ENCODE data around the gene SGIP1. TPM values are rescaled to one million over a fixed set of nuclear protein-coding genes. Genes with fewer than 3 reads are reported as not detected.

Gene SGIP1
- total and polyA plus RNA-seq, 2 of the 8 experiments (the other 6 are each of a cell fraction or from before 2014, with no cell fraction given): 1.4 to 2.1 TPM

- no peak overlapping the region for H3K4me2 ChIP-seq (ENCODE audit: insufficient read depth in 1 of 2, low read depth in 2 of 2, low read length in 2 of 2)
- H2BK15ac ChIP-seq (ENCODE audit: low read length): no peak overlapping the region
- H3K79me2 ChIP-seq (ENCODE audit: control insufficient read depth in 1 of 2, insufficient read depth in 2 of 2, low read length in 2 of 2): no peaks in the 10 kb centered on the region
- no peak overlapping the region for H2BK120ac ChIP-seq (replicated peaks; ENCODE audit: low read depth, low read length)
- no peaks in the 10 kb centered on the region for H3K36me3 ChIP-seq (ENCODE audit: control insufficient read depth in 2 of 4, insufficient read depth in 4 of 4, low read length in 3 of 4)
- H3K27ac ChIP-seq (ENCODE audit: low read depth, low read length): no peak overlapping the region
- no peak for FAIRE-seq
- no peak overlapping the region for H4K5ac ChIP-seq (ENCODE audit: insufficient read length, low read depth, low read length)
- H2AK5ac ChIP-seq (ENCODE audit: low read depth, low read length): no peak overlapping the region
- H3K79me1 ChIP-seq (ENCODE audit: low read depth, low read length): no peaks in the 10 kb centered on the region
- ChIA-PET CTCF (ENCODE audit: partially characterized antibody) (no interaction called here), POLR2A (ENCODE audit: partially characterized antibody) (no interaction called here)
- H3K4ac ChIP-seq (replicated peaks; ENCODE audit: insufficient read length, low read depth, low read length): no peak overlapping the region
- H3K9ac ChIP-seq (replicated peaks in 1 of 4; ENCODE audit: extremely low read depth in 1 of 4, low read depth in 3 of 4, low read length in 3 of 4): no peak overlapping the region
- TF ChIP-seq SUZ12 (IDR thresholded peaks at IDR 0.05; ENCODE audit: low read length) (no peak), KDM5A (IDR thresholded peaks at IDR 0.05; ENCODE audit: low read length) (no peak), TBP (IDR thresholded peaks at IDR 0.05; ENCODE audit: low read depth, low read length) (no peak), SP1 (IDR thresholded peaks at IDR 0.05; ENCODE audit: low read depth, low read length) (no peak), TAF7 (optimal IDR thresholded peaks at IDR 0.05; ENCODE audit: borderline replicate concordance, low read depth, low read length) (no peak), CTCF (IDR thresholded peaks at IDR 0.05; ENCODE audit: control extremely low read depth in 1 of 3, insufficient read depth in 1 of 3, low read depth in 1 of 3, low read length in 3 of 3) (no peak), RXRA (IDR thresholded peaks at IDR 0.05; ENCODE audit: insufficient read depth, low read depth, low read length) (no peak), JUND (IDR thresholded peaks at IDR 0.05; ENCODE audit: low read length) (no peak), EZH2 (IDR thresholded peaks at IDR 0.05; ENCODE audit: low read depth, low read length, severe bottlenecking) (no peak), POU5F1 (IDR thresholded peaks at IDR 0.05; ENCODE audit: low read depth, low read length) (no peak), GABPA (IDR thresholded peaks at IDR 0.05; ENCODE audit: borderline replicate concordance, insufficient read depth, low read length) (no peak), SIN3A (conservative IDR thresholded peaks at IDR 0.05 in 1 of 2, IDR thresholded peaks at IDR 0.05 in 1 of 2; ENCODE audit: low read depth in 1 of 2, low read length in 2 of 2) (no peak)
- no peak overlapping the region for H3K18ac ChIP-seq (ENCODE audit: extremely low read depth, low read length)
- no peak overlapping the region for H3K14ac ChIP-seq (ENCODE audit: insufficient read length)
- H3K9me3 ChIP-seq (ENCODE audit: insufficient read depth in 2 of 2, low read depth in 1 of 2, low read length in 1 of 2): no peaks in the 10 kb centered on the region
- peaks cover 0 to 3% (median 1%) of the 10 kb centered on the region in 4 experiments; a peak in 1 of 7 replicates for H3K4me1 ChIP-seq (replicated peaks in 1 of 4; ENCODE audit: control insufficient read depth in 3 of 4, insufficient read depth in 4 of 4, low read length in 3 of 4)
- H2BK5ac ChIP-seq (ENCODE audit: low read depth, low read length): no peak overlapping the region
- H4K20me1 ChIP-seq (replicated peaks in 1 of 2; ENCODE audit: control insufficient read depth in 1 of 2, insufficient read depth in 2 of 2, low read length in 2 of 2): no peaks in the 10 kb centered on the region
- no peak for DNase-seq (ENCODE audit: low read depth in 1 of 2, low spot score in 2 of 2)
- no peak overlapping the region for H3K23ac ChIP-seq (ENCODE audit: insufficient read length)
- no peaks in the 10 kb centered on the region for H3K27me3 ChIP-seq (replicated peaks in 1 of 4; ENCODE audit: control insufficient read depth in 3 of 4, extremely low read depth in 1 of 4, insufficient read depth in 3 of 4, low read length in 3 of 4)
- H3K4me3 ChIP-seq (ENCODE audit: extremely low read depth in 1 of 4, insufficient read depth in 2 of 4, low read depth in 3 of 4, low read length in 4 of 4): no peak overlapping the region
- H3K56ac ChIP-seq (replicated peaks; ENCODE audit: insufficient read length, low read depth, low read length): no peak overlapping the region
- no peak overlapping the region for H2BK12ac ChIP-seq (ENCODE audit: low read depth, low read length)
- H4K91ac ChIP-seq (replicated peaks; ENCODE audit: insufficient read length, low read length): no peak overlapping the region
- no peak overlapping the region for H2AFZ ChIP-seq (ENCODE audit: low read length)
- no peaks in the 10 kb centered on the region for H3K23me2 ChIP-seq (ENCODE audit: low read depth, low read length)
- H2BK20ac ChIP-seq (ENCODE audit: low read length): no peak overlapping the region
- no peak overlapping the region for H4K8ac ChIP-seq (ENCODE audit: extremely low read depth, insufficient read depth, low read length)
Measured at GRCh38 chr1:66570196-66570595, 36.2 kb downstream of the SGIP1 start.
